ENCODE measurements around the gene TOP3B.

DNA sequence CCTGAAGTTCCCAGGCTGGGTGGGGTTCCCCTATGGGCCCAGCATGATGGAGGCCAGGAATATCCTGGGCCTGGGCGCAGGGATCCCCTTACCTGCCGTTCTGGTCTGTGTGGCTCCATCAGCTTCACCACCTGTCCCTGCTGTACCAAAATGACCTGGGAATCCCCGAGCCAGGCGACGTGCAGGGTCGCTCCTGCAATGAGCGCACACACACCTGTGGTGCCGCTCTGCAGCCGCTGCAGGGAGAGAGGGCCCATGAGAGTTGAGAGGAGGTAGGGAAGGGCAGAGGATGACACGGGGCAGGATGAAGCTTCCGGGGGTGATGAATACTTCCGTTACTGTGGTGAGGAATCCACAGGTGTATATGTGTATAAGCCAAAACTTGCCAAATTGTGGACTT is 51.5 kb downstream of the TOP3B start:
- TF ChIP-seq, protein P1, sequence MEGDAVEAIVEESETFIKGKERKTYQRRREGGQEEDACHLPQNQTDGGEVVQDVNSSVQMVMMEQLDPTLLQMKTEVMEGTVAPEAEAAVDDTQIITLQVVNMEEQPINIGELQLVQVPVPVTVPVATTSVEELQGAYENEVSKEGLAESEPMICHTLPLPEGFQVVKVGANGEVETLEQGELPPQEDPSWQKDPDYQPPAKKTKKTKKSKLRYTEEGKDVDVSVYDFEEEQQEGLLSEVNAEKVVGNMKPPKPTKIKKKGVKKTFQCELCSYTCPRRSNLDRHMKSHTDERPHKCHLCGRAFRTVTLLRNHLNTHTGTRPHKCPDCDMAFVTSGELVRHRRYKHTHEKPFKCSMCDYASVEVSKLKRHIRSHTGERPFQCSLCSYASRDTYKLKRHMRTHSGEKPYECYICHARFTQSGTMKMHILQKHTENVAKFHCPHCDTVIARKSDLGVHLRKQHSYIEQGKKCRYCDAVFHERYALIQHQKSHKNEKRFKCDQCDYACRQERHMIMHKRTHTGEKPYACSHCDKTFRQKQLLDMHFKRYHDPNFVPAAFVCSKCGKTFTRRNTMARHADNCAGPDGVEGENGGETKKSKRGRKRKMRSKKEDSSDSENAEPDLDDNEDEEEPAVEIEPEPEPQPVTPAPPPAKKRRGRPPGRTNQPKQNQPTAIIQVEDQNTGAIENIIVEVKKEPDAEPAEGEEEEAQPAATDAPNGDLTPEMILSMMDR (IDR thresholded peaks at IDR 0.05) = no peak
- no peak for TF ChIP-seq POLR2A (IDR thresholded peaks at IDR 0.05; ENCODE audit: low read depth)

Data from esophagus muscularis mucosa (tissue), 3 donors.